HAP-1 (cell line): ENCODE results near the gene ITPRIP.
A peak's percentile ranks its signal among the peaks of the same experiment; 100 is the strongest.

Experiments used
- DNase-seq, 2 experiments: peaks; one replicate each; pipeline ENCODE4 v3.0.0-alpha.2; 2016 to 2020; ENCODE audit warnings: low spot score in 2 of 2
- H3K27me3 ChIP-seq: fragments of 250-450 bp; sonication (Bioruptor Pico); 2 replicates; pipeline ENCODE4 v1.5.1; 2020; ENCODE audit warnings: low read depth, mild to moderate bottlenecking, moderate library complexity
- H3K36me3 ChIP-seq: fragments of 250-450 bp; sonication (Bioruptor Pico); replicated peaks from 2 replicates; pipeline ENCODE4 v1.5.1; 2020; ENCODE audit warnings: mild to moderate bottlenecking
- H3K4me1 ChIP-seq: fragments of 250-450 bp; sonication (Bioruptor Pico); 2 replicates; pipeline ENCODE4 v1.5.1; 2020; ENCODE audit warnings: mild to moderate bottlenecking
- H3K4me3 ChIP-seq: fragments of 250-450 bp; sonication (Bioruptor Pico); 2 replicates; pipeline ENCODE4 v1.5.1; 2020; ENCODE audit warnings: mild to moderate bottlenecking, moderate library complexity
- H3K9me3 ChIP-seq: fragments of 250-450 bp; sonication (Bioruptor Pico); 2 replicates; pipeline ENCODE4 v1.5.1; 2020; ENCODE audit warnings: mild to moderate bottlenecking, moderate library complexity
- in situ Hi-C: fragments of 300-500 bp; cut with MboI; formaldehyde crosslinking; loops from 3 replicates; pipeline ENCODE4 v1.14.3; 2020; ENCODE audit warnings: low sequenced_read_pairs, inconsistent platforms, mixed read lengths

ITPRIP gene

DNA sequence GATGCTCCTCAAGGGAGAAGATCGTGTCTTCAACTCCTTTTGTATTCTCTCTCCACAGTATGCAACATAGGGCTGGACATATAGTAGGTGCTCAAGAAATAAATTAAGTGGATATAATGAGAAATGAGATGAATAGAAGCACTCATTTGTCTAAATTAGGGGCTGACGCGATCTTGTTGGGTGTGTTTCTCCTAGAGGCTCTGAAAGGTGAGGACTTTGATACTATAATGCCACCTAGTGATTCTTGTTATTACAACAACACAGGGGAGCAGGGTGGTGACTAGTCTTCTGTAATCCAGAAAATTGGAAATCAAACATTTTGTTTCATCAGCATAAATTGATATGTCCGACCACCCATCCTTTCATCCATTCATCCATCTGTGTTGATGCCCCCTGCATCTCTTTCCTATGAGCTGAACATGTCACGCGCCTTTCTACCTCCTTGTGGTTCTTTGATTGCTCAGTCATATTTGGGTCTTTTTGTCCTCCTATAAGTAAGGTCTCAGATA, 11.9 kb upstream of the ITPRIP start:
- Histone ChIP-seq H3K9me3 (no peaks in the 10 kb centered on the region), H3K36me3 (no peaks in the 10 kb centered on the region), H3K4me1 (peaks cover 7% of the 10 kb centered on the region), H3K4me3 (no peak overlapping the region), H3K27me3 (peaks cover 5% of the 10 kb centered on the region; the same call in 1 of the 2 replicates)
- in situ Hi-C loops = no loop called here
- DNase-seq = peak in 1 of 2 experiments; percentile 59

DNA sequence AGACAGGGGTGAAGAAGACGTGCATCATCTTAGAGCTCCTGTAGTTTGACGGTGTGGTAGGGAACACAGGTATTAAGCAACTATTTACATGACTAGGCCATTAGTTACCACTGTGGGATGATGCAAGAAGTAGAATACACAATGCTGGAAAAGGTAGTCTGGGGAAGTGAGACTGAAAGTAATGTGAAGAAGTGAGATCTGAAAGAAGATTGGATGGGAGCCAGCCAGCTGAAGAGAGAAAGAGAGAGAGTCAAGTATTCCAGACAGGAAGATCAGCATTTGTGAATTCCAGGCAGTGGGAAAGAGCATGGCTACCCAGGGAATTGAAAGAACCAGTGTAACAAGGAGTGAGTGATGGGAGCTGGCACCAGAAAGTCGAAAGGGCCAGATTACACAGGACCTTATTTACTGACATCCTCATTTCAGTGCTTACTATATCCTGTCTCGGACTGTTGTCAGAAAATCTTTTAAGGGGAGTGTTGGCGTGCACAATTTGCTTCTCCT, 11.4 kb upstream of the ITPRIP start:
- peaks cover 5% of the 10 kb centered on the region; the same call in 1 of the 2 replicates for H3K27me3 ChIP-seq
- no peaks in the 10 kb centered on the region for H3K9me3 ChIP-seq
- no peak for DNase-seq
- H3K36me3 ChIP-seq = no peaks in the 10 kb centered on the region
- in situ Hi-C loops = loop anchor here (5.0 kb wide), 1 partner anchor 47 kb away; no protein-coding TSS in a partner anchor
- peaks cover 7% of the 10 kb centered on the region for H3K4me1 ChIP-seq
- H3K4me3 ChIP-seq = no peak overlapping the region

DNA sequence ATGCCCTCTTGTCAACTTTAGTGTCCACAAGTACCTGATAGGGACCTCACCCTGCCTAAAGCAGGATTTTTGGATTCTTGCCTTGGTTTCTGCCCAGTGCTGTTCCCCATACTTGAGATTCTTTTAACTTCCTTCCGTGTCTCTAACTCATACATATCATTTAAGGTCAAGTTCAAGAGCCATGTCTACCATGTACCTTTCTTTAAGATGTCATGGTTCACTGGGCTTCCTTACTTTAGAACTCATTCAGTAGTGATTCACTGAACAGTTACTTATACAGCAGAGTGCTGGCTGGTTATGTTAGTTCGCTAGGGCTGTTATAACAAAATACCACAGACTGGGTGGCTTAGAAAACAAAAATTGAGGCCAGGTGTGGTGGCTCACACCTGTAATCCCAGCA, 10.3 kb upstream of the ITPRIP start:
- H3K36me3 ChIP-seq = no peaks in the 10 kb centered on the region
- in situ Hi-C loops = loop anchor here (5.0 kb wide), 1 partner anchor 46 kb away; no protein-coding TSS in a partner anchor

DNA sequence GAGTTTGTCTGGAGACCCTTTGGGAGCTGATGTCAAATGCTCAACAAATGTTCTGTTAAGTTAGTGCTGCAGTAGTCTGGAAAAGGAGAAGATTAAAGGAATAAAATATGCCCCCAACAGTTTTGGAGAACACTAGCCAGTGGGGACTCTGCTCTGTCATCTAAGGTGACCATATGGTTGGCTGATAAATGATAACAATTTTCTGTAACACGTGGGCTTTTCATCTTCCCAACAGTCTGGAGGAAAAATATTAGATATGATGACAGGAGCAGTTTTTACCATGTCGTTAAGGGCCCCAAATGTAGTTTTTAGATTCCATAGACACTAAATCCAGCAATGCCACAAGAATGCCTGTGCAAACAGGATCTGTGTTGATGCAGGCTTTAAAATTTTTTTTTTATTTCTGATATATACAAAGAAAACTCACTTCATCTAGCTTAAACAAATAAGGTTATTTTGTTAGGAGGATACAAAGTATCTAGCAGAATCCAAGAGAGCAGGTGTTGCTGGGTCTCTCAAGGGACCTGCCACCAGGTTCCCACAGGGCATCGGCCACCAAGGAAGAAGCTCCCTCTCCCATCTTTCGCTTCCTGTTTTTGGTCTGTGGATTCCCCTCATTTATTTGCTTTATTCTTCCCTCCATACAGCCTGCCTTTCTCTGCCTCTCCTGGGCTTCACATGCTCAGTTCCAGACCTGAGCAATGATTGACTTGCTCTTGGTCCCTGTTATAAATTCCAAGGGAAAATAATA, 9.2 kb upstream of the ITPRIP start:
- no peaks in the 10 kb centered on the region for H3K9me3 ChIP-seq
- no peak for DNase-seq
- H3K4me3 ChIP-seq = no peak overlapping the region
- in situ Hi-C loops = loop anchor here (5.0 kb wide), 1 partner anchor 45 kb away; no protein-coding TSS in a partner anchor
- no peaks in the 10 kb centered on the region; the same call in 1 of the 2 replicates for H3K4me1 ChIP-seq
- no peaks in the 10 kb centered on the region for H3K36me3 ChIP-seq
- H3K27me3 ChIP-seq = no peaks in the 10 kb centered on the region

More for the DNA sequence above, 10.3 kb upstream of the ITPRIP start:
- Histone ChIP-seq H3K4me3 (no peak overlapping the region), H3K27me3 (no peaks in the 10 kb centered on the region), H3K4me1 (peaks cover 3% of the 10 kb centered on the region; the same call in 1 of the 2 replicates), H3K9me3 (no peaks in the 10 kb centered on the region)
- DNase-seq = no peak

DNA sequence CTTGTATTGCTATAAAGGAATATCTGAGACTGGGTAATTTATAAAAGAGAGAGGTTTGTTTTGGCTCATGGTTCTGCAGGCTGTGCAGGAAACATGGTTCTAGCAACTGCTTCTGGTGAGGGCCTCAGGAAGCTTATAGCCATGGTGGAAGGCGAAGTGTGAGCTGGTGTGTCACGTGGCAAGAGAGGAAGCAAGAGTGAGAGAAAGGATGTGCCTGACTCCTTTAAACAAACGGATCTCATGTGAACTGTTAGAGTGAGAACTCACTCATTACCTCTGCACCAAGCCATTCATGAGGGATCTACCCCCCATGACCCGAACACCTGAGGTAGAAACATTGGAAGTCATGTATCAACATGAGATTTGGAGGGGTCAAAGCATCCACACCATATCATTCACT, 7.7 kb upstream of the ITPRIP start:
- Histone ChIP-seq H3K4me3 (no peak overlapping the region), H3K36me3 (no peaks in the 10 kb centered on the region), H3K9me3 (no peaks in the 10 kb centered on the region), H3K4me1 (peaks cover 2% of the 10 kb centered on the region), H3K27me3 (no peaks in the 10 kb centered on the region; the same call in 1 of the 2 replicates)
- no peak for DNase-seq
- in situ Hi-C loops = loop anchor here (5.0 kb wide), 1 partner anchor 44 kb away; no protein-coding TSS in a partner anchor

DNA sequence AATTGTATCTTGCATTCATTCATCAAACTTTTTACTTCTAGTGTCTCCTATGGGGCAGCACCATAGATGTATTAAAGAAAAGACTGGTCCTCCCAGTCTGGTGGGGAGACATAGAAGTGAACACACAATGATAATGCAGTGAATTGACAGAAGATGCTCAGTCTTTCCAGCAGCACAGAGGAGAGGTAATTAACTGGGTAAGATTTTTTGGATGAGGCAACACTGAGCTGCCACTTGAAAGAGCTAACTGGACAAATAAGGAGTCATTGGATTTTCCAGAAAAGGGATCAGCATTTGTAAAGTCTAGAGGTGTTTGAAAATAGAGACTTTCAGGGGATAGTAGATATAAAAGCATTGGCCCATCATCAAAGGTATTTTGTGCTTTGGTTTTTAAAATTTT, 7.2 kb upstream of the ITPRIP start:
- DNase-seq = no peak
- Histone ChIP-seq H3K4me3 (no peak overlapping the region), H3K36me3 (no peaks in the 10 kb centered on the region), H3K27me3 (no peaks in the 10 kb centered on the region; the same call in 1 of the 2 replicates), H3K4me1 (peaks cover 2% of the 10 kb centered on the region), H3K9me3 (no peaks in the 10 kb centered on the region)
- in situ Hi-C loops = loop anchor here (5.0 kb wide), 1 partner anchor 43 kb away; no protein-coding TSS in a partner anchor

DNA sequence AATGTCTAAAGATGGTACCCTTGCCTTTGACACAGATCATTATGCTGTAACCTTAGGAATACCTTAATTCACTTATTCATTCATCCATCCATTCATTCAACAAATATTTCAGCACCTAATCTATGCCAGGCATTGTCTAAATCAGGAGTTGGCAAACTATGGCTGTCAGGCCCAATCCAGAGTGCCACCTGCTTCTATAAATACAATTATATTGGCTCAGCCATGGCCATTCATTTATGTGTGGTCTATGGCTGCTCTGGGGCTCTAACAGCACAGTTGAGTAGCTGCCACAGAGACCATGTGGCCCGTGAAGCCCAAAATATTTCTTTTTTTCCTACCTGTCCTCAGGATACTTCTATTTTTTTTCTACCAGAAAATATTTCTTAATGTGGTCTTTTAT, 6.0 kb upstream of the ITPRIP start:
- Histone ChIP-seq H3K9me3 (no peaks in the 10 kb centered on the region), H3K27me3 (no peaks in the 10 kb centered on the region; the same call in 1 of the 2 replicates), H3K4me1 (peaks cover 4% of the 10 kb centered on the region), H3K36me3 (no peaks in the 10 kb centered on the region), H3K4me3 (no peak overlapping the region)
- in situ Hi-C loops = no loop called here
- DNase-seq = no peak

DNA sequence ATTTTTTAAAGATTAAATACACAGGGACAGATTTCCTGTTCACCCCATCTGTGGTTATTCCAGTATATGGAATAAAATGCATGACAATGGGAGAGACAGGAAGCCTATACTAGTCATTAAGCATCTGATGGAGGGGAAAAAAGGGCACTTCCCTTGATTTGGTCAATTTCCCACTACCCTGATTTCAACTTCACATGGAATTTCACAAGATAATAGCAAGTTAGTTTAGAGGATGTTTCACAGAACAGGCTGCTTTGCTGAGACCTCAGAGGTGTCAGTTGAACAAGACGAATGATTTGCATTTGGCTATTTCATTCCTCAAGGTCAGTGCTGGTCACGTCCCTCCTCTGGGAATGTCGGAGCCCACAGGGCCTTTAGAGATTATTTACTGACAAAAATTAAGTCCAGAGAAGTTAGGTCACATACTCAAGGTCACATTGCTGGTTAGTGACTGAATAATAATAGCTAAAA, 4.7 kb upstream of the ITPRIP start:
- Histone ChIP-seq H3K4me3 (no peak overlapping the region), H3K27me3 (no peaks in the 10 kb centered on the region; the same call in 1 of the 2 replicates), H3K9me3 (no peaks in the 10 kb centered on the region), H3K4me1 (peaks cover 6% of the 10 kb centered on the region), H3K36me3 (no peaks in the 10 kb centered on the region)
- in situ Hi-C loops = no loop called here
- no peak for DNase-seq

DNA sequence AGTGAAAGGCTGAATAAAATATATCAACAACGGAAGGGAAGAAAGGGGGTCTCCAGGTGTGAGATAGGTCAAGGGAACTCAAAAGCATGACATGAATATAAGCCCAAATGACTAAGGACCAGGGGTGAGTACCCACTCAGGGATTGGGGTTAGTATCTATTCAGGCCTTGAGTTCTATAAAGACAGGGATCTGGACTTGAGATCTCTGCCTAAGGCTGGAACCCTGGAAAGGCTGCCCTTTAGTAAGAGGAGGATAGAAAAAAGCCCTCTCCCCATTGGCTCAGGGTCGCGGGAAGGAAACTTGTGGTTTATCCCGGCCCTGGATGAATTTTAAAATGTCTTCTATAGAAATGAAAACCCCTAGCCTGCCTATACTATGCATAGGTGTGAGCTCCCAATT, 2.4 kb upstream of the ITPRIP start:
- H3K27me3 ChIP-seq = no peaks in the 10 kb centered on the region; the same call in 1 of the 2 replicates
- no peaks in the 10 kb centered on the region for H3K9me3 ChIP-seq
- H3K36me3 ChIP-seq = no peaks in the 10 kb centered on the region
- no peak overlapping the region for H3K4me3 ChIP-seq
- in situ Hi-C loops = no loop called here
- H3K4me1 ChIP-seq = peaks cover 9% of the 10 kb centered on the region
- no peak for DNase-seq

DNA sequence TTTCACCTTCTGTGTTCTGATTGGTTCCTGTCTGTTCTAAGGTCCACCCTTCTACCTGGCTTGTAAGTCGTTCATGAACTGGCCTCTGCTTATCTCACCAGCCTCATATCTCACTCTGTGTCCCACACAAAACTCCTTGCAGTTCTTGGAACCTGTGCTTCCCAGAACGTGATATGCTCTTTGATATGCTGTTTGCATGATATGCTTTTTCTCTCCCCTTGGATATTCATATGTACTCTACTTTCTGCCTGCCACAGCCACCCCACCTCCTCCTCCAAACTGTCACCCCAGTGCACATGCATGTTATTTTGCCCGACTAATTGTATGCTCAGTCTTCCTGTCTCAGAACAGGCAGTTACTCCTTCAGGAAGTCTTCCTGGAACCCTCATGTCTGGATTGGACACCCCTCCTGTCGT, 1.9 kb upstream of the ITPRIP start:
- no peaks in the 10 kb centered on the region for H3K36me3 ChIP-seq
- no peak overlapping the region for H3K4me3 ChIP-seq
- no peaks in the 10 kb centered on the region for H3K9me3 ChIP-seq
- peaks cover 9% of the 10 kb centered on the region for H3K4me1 ChIP-seq
- in situ Hi-C loops = no loop called here
- DNase-seq = no peak
- H3K27me3 ChIP-seq = no peaks in the 10 kb centered on the region; the same call in 1 of the 2 replicates

DNA sequence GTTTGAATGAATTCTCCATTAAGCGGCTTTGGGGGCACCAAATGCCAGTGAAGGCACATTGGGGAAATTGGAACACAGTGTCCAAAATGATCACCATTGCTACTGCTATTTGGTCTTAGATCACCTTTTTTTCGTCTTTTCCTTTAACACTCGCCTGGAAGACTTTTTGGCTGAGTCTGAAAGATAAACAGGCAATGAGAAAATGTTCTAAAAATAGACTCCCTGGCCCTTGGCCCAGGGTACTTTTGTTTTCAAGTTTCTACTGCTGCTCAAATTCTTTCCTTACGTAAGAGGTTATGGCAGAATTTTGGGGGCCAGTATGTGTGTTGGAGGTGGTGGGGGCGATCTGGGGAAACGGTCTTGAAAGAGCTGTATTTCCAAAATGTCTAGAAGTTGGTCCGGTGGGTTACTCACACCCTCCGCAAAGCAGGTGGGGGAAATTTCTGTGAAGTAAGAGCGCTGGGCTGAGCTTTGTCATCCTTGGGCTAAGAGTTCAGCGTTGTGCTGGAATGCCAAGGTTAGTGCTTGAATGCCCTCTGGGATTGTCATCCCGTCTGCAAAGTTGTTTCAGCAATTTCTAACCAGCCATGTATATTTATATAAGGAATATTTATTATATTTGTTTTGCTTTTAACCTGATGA, 1.3 kb upstream of the ITPRIP start:
- H3K4me3 ChIP-seq = no peak overlapping the region; the same call in 1 of the 2 replicates
- H3K9me3 ChIP-seq = no peaks in the 10 kb centered on the region
- DNase-seq = no peak
- H3K27me3 ChIP-seq = no peaks in the 10 kb centered on the region; the same call in 1 of the 2 replicates
- in situ Hi-C loops = no loop called here
- H3K36me3 ChIP-seq = no peaks in the 10 kb centered on the region
- H3K4me1 ChIP-seq = peaks cover 9% of the 10 kb centered on the region

DNA sequence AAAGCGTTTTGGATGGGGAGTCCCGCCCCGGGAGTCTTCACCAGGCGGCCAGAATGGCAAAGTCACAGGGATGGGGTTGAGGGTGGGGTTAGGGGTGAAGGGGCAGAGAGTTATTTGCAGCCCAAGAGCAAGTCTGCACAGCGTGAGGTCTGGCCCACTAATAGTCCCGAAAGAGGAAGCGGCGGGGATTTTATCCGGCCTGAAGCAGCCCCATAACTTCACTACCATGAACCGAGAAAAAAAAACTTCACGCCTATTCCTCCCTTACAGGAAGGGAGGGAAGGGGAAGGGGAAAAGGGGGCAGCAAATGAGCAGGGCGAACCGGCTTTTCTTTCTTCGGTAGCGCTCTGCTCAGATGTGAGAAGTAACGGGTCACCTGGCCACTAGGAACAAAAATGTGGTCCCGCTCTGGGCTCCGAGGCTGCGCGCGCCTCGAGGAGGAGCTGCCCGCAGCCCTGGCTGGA, 712 bp downstream of the ITPRIP start:
- Histone ChIP-seq H3K9me3 (no peaks in the 10 kb centered on the region), H3K4me3 (peak overlapping the region; percentile 76), H3K27me3 (no peaks in the 10 kb centered on the region; the same call in 1 of the 2 replicates), H3K4me1 (peaks cover 9% of the 10 kb centered on the region; the same call in 1 of the 2 replicates), H3K36me3 (no peaks in the 10 kb centered on the region)
- in situ Hi-C loops = no loop called here
- DNase-seq = peak in 1 of 2 experiments; percentile 27

DNA sequence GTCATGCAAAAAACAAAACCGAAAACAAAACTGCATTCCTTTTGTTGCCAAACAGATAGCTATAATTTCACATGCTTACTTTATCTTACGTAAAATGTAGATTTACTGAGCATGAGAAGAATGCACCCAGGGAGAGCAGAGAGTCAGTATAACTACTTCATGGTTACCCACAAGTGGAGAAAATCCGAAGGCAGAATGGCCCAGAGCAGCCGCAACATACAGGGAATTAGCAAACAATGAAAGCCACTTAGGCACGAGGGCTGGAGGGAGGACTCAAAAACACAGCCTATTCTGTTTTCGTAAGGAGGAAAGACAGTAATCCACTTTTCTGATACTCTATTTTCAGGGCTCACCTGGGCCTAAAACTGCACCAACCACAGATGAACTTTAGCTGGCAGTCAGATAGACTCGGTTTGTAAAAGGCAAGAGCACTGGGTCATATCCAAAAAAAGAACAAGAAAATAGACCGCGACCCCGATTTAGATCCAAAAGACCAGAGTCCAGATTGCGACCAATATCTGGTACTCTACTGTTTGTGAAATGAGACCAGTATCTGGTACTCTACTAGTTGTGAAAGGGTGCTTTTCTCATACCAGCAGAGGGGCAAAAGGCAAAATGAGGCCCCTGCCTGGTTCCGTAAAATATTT, 1.3 kb downstream of the ITPRIP start:
- no peaks in the 10 kb centered on the region for H3K36me3 ChIP-seq
- peak overlapping the region; percentile 76 for H3K4me3 ChIP-seq
- peak; percentile 46 to 51 for DNase-seq
- peaks cover 12% of the 10 kb centered on the region for H3K4me1 ChIP-seq
- in situ Hi-C loops = no loop called here
- no peaks in the 10 kb centered on the region; the same call in 1 of the 2 replicates for H3K27me3 ChIP-seq
- H3K9me3 ChIP-seq = no peaks in the 10 kb centered on the region
